ENCODE results near the gene PHAF1. TPM values are rescaled to one million over a fixed set of nuclear protein-coding genes. Genes with fewer than 3 reads are reported as not detected.

PHAF1 gene
- total RNA-seq, 1 experiment from 2014 or later, result 34.4 TPM

- ChIA-PET CTCF (interaction anchor here (0.6 kb wide), 1 partner anchor 107 kb away, joined by 6 read pairs; no protein-coding TSS in a partner anchor), POLR2A (no interaction called here)
- Mint-ChIP-seq H3K4me1 (ENCODE audit: low read depth, unreplicated experiment) (no peaks in the 10 kb centered on the region), H3K27me3 (ENCODE audit: insufficient read depth, unreplicated experiment) (no peaks in the 10 kb centered on the region), H3K4me3 (ENCODE audit: unreplicated experiment) (no peak overlapping the region), H3K36me3 (ENCODE audit: insufficient read depth, unreplicated experiment) (peaks cover 61% of the 10 kb centered on the region), H3K27ac (ENCODE audit: unreplicated experiment) (no peak overlapping the region), H3K9me3 (ENCODE audit: unreplicated experiment) (no peaks in the 10 kb centered on the region)
- Histone ChIP-seq H3K27me3 (replicated peaks; ENCODE audit: control insufficient read depth, insufficient read depth, low read length) (no peaks in the 10 kb centered on the region), H3K9me3 (no peaks in the 10 kb centered on the region), H3K36me3 (ENCODE audit: control insufficient read depth, insufficient read depth, low read length) (peaks cover 4% of the 10 kb centered on the region; the same call in 1 of the 2 replicates), H3K4me3 (ENCODE audit: low read depth, low read length) (no peak overlapping the region), H3K4me1 (no peaks in the 10 kb centered on the region; the same call in none of the 2 replicates)
- intact Hi-C loops (cut with micrococcal nuclease; ENCODE audit: unreplicated experiment), result no loop called here
- DNase-seq, result no peak
- TF ChIP-seq, protein P1, sequence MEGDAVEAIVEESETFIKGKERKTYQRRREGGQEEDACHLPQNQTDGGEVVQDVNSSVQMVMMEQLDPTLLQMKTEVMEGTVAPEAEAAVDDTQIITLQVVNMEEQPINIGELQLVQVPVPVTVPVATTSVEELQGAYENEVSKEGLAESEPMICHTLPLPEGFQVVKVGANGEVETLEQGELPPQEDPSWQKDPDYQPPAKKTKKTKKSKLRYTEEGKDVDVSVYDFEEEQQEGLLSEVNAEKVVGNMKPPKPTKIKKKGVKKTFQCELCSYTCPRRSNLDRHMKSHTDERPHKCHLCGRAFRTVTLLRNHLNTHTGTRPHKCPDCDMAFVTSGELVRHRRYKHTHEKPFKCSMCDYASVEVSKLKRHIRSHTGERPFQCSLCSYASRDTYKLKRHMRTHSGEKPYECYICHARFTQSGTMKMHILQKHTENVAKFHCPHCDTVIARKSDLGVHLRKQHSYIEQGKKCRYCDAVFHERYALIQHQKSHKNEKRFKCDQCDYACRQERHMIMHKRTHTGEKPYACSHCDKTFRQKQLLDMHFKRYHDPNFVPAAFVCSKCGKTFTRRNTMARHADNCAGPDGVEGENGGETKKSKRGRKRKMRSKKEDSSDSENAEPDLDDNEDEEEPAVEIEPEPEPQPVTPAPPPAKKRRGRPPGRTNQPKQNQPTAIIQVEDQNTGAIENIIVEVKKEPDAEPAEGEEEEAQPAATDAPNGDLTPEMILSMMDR (IDR thresholded peaks at IDR 0.05; ENCODE audit: insufficient read depth in 1 of 2, low read depth in 1 of 2, low read length in 1 of 2, severe bottlenecking in 1 of 2, unreplicated experiment in 1 of 2), result no peak
- BruUV-seq (replicated peaks), result TSS peak; percentile 34
Measured at GRCh38 chr16:67148221-67148620, 38.5 kb downstream of the PHAF1 start.

GRCh38 chr16:67148656-67149275 is 39.0 kb downstream of the PHAF1 start:
- H3K36me3 Mint-ChIP-seq (ENCODE audit: insufficient read depth, unreplicated experiment), result peaks cover 56% of the 10 kb centered on the region
- H3K36me3 ChIP-seq (ENCODE audit: control insufficient read depth, insufficient read depth, low read length), result peaks cover 4% of the 10 kb centered on the region; the same call in 1 of the 2 replicates
- peak overlapping the region; percentile 47 for H3K4me3 Mint-ChIP-seq (ENCODE audit: unreplicated experiment)

DNA sequence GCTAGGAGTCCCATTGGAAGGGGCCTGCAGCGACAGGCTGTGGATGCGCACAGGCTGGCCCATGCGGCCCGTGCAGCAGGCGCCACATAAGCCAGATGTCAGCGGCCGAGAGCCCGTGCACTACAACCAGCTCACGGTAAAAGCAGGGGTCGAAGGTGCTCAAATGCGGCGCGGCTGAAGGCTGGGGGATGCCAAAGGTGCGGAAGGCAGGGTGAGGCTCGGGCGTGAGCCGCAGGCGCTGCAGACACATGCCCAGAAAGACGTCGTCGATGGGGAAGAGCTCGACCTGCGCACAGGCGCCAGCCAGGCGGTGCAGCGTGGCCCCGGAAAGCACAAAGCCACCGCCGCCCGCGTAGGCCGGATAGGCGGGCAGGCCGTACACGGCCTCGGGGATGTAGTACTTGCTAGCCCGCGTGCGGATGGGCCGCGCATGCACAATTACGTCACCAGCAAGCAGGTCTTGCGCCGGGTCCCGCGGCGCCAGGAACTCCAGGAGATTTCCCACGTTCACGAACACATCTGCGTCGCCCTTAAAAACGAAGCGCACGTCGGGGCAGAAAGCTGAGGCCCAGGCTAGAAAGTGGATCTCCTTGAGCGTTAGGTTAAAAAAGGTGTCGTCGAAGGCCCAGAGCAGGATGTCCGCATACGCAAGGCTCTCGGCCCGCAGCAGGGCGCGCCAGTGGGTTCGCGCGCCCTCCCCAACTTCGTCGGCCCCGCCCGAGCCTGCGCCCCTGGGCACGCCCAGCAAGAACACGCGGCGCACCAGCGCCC is 39.7 kb downstream of the PHAF1 start:
- H3K4me1 Mint-ChIP-seq (ENCODE audit: low read depth, unreplicated experiment), result no peaks in the 10 kb centered on the region
- no peak overlapping the region for H3K27ac Mint-ChIP-seq (ENCODE audit: unreplicated experiment)
- no peak for DNase-seq
- peaks cover 49% of the 10 kb centered on the region for H3K36me3 Mint-ChIP-seq (ENCODE audit: insufficient read depth, unreplicated experiment)
- H3K27me3 Mint-ChIP-seq (ENCODE audit: insufficient read depth, unreplicated experiment), result no peaks in the 10 kb centered on the region
- no TSS peak for BruUV-seq (replicated peaks)
- ChIA-PET POLR2A (no interaction called here), CTCF (interaction anchor here (0.8 kb wide), 1 partner anchor 35 kb away, joined by 3 read pairs; no protein-coding TSS in a partner anchor)
- TF ChIP-seq, protein P1 (IDR thresholded peaks at IDR 0.05; ENCODE audit: insufficient read depth in 1 of 2, low read depth in 1 of 2, low read length in 1 of 2, severe bottlenecking in 1 of 2, unreplicated experiment in 1 of 2), result no peak
- H3K4me3 ChIP-seq (ENCODE audit: low read depth, low read length), result no peak overlapping the region
- no peaks in the 10 kb centered on the region for H3K9me3 Mint-ChIP-seq (ENCODE audit: unreplicated experiment)
- no peaks in the 10 kb centered on the region for H3K27me3 ChIP-seq (replicated peaks; ENCODE audit: control insufficient read depth, insufficient read depth, low read length)
- peaks cover 4% of the 10 kb centered on the region; the same call in 1 of the 2 replicates for H3K36me3 ChIP-seq (ENCODE audit: control insufficient read depth, insufficient read depth, low read length)
- H3K4me3 Mint-ChIP-seq (ENCODE audit: unreplicated experiment), result peak overlapping the region; percentile 47
- H3K9me3 ChIP-seq, result no peaks in the 10 kb centered on the region
- H3K4me1 ChIP-seq, result no peaks in the 10 kb centered on the region; the same call in none of the 2 replicates
- intact Hi-C loops (cut with micrococcal nuclease; ENCODE audit: unreplicated experiment), result loop anchor here (2.0 kb wide), 2 partner anchors 41 to 195 kb away; partner anchors contain the start of gene PHAF1

More at GRCh38 chr16:67148656-67149275, 39.0 kb downstream of the PHAF1 start:
- Histone ChIP-seq H3K4me1 (no peaks in the 10 kb centered on the region; the same call in none of the 2 replicates), H3K27me3 (replicated peaks; ENCODE audit: control insufficient read depth, insufficient read depth, low read length) (no peaks in the 10 kb centered on the region), H3K4me3 (ENCODE audit: low read depth, low read length) (no peak overlapping the region), H3K9me3 (no peaks in the 10 kb centered on the region)
- H3K27ac Mint-ChIP-seq (ENCODE audit: unreplicated experiment), result no peak overlapping the region
- POLR2A ChIA-PET, result no interaction called here
- intact Hi-C loops (cut with micrococcal nuclease; ENCODE audit: unreplicated experiment), result no loop called here
- DNase-seq, result no peak
- no peaks in the 10 kb centered on the region for H3K27me3 Mint-ChIP-seq (ENCODE audit: insufficient read depth, unreplicated experiment)
- no peaks in the 10 kb centered on the region for H3K4me1 Mint-ChIP-seq (ENCODE audit: low read depth, unreplicated experiment)
- H3K9me3 Mint-ChIP-seq (ENCODE audit: unreplicated experiment), result no peaks in the 10 kb centered on the region
- TF ChIP-seq, protein P1 (IDR thresholded peaks at IDR 0.05; ENCODE audit: insufficient read depth in 1 of 2, low read depth in 1 of 2, low read length in 1 of 2, severe bottlenecking in 1 of 2, unreplicated experiment in 1 of 2), result no peak
- CTCF ChIA-PET, result interaction anchor here (0.6 to 0.8 kb wide), 2 partner anchors 36 to 107 kb away, joined by 3 to 6 read pairs; no protein-coding TSS in a partner anchor
- BruUV-seq (replicated peaks), result no TSS peak

All from Caco-2 (cell line).